Body of pancreas (tissue), 4 donors: ENCODE measurements around the gene PTPRA. TPM values are rescaled to one million over a fixed set of nuclear protein-coding genes. Genes with fewer than 3 reads are reported as not detected.

ENCODE experiments used
- ATAC-seq: fragments of 150-250 bp; one replicate; pipeline ENCODE4 v1.9.1; 2016
- DNase-seq, 4 donors: peaks; one replicate each; pipeline ENCODE4 v3.0.0-alpha.2; 2019
- H3K27ac ChIP-seq, 4 donors: fragments of 200-600 bp; sonication (generic); 1 replicate in 3 of 4; 2 replicates in 1 of 4; pipeline versions ENCODE4 v1.5.1 to v1.6.1; 2016 to 2019; ENCODE audit warnings: mild to moderate bottlenecking in 1 of 4, mixed read lengths in 1 of 4, moderate library complexity in 1 of 4
- H3K27me3 ChIP-seq, 2 donors: fragments of 200-600 bp; sonication (generic); one replicate each; pipeline ENCODE4 v1.6.0; 2016; ENCODE audit warnings: mild to moderate bottlenecking in 1 of 2
- H3K36me3 ChIP-seq, 2 donors: fragments of 200-600 bp; sonication (generic); replicated peaks in 1 of 2; 2 replicates each; pipeline ENCODE4 v1.5.1; 2016; ENCODE audit warnings: low read depth in 2 of 2; ENCODE audit not compliant: insufficient read depth in 1 of 2
- H3K4me1 ChIP-seq: fragments of 200-600 bp; sonication (generic); one replicate; pipeline ENCODE4 v1.6.0; 2016
- H3K4me3 ChIP-seq, 2 donors: fragments of 200-600 bp; sonication (generic); 1 replicate in 1 of 2; 2 replicates in 1 of 2; pipeline ENCODE4 v1.5.1; 2016 to 2019
- H3K9me3 ChIP-seq, 3 donors: fragments of 200-600 bp; sonication (generic); 1 replicate in 2 of 3; 2 replicates in 1 of 3; pipeline ENCODE4 v1.5.1; 2016
- POLR2A ChIP-seq, 3 donors: fragments of 450-650 bp; IDR thresholded peaks; one replicate each; pipeline ENCODE4 v1.6.1; 2016; ENCODE audit warnings: antibody characterized with exemption in 3 of 3, mild to moderate bottlenecking in 2 of 3
- WGBS, 2 donors: methylation state at CpG; one replicate each; pipeline ENCODE4 v1.1.5; 2017; 5-methylcytosine and 5-hydroxymethylcytosine counted together
- intact Hi-C: fragments of 100-400 bp; cut with DNase I; formaldehyde crosslinking; loops from one replicate; pipeline ENCODE4 v1.15.1; 2023
- total RNA-seq, 2 donors: library from RNA; depleted of rRNA; stranded (reverse); fragments of >200 nt; gene quantifications; one replicate each; pipeline ENCODE4 v1.1.0, GENCODE V29; 2016
- TF ChIP-seq, protein P1 (sequence below), 7 experiments: fragments of 450-650 bp in 4 of 7; fragments of 200-600 bp in 3 of 7; sonication (generic) in 3 of 7; IDR thresholded peaks; one replicate each; pipeline ENCODE4 v1.5.1; 2016 to 2019; ENCODE audit warnings: antibody characterized with exemption in 7 of 7

PTPRA gene
- total RNA-seq, 2 donors from 2014 or later = 22.3 to 24.1 TPM

DNA sequence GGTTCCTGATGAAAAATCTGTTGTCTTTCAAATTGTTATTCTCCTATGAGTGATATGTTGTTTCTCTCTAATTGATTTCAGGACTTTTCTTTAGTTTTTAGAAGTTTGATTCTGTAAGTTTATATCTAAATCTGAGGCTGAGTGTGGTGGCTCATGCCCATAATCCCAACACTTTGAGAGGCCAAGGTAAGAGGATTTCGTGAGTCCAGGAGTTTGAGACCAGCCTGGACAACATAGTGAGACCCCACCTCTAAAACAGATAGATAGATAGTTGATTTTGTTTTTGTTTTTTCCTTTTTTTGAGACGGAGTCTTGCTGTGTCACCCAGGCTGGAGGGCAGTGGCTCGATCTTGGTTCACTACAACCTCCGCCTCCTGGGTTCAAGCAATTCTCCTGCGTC lies 64.6 kb downstream of the PTPRA start:
- intact Hi-C loops = no loop called here
- Histone ChIP-seq H3K36me3 (no peaks in the 10 kb centered on the region), H3K4me1 (no peaks in the 10 kb centered on the region), H3K4me3 (no peak overlapping the region), H3K27me3 (no peaks in the 10 kb centered on the region), H3K27ac (no peak overlapping the region), H3K9me3 (no peaks in the 10 kb centered on the region)
- ATAC-seq = no peak
- 87 to 95% methylated on average over 5 of the region's 5 CpGs for WGBS, 2 donors
- TF ChIP-seq POLR2A (IDR thresholded peaks at IDR 0.05) = no peak
- TF ChIP-seq, protein P1, sequence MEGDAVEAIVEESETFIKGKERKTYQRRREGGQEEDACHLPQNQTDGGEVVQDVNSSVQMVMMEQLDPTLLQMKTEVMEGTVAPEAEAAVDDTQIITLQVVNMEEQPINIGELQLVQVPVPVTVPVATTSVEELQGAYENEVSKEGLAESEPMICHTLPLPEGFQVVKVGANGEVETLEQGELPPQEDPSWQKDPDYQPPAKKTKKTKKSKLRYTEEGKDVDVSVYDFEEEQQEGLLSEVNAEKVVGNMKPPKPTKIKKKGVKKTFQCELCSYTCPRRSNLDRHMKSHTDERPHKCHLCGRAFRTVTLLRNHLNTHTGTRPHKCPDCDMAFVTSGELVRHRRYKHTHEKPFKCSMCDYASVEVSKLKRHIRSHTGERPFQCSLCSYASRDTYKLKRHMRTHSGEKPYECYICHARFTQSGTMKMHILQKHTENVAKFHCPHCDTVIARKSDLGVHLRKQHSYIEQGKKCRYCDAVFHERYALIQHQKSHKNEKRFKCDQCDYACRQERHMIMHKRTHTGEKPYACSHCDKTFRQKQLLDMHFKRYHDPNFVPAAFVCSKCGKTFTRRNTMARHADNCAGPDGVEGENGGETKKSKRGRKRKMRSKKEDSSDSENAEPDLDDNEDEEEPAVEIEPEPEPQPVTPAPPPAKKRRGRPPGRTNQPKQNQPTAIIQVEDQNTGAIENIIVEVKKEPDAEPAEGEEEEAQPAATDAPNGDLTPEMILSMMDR (IDR thresholded peaks at IDR 0.05) = no peak
- DNase-seq = no peak

DNA sequence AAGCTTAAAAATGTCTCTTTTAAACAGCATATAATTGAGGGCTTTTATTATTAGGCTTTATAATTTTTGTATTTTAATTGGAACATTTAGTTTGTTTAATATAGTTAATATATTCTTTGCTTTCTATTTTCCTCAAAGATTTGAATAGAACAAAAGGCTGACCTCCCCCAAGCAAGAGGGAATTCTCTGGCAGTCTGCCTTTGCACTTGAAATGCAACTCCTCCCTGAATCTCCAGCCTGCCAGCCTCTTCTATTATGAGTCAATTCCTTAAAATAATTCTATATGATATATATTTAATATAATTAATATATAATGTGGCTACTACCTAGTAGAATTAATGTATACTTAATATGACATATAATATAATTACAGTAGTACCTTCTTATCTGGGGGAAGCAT lies 69.2 kb downstream of the PTPRA start:
- Histone ChIP-seq H3K9me3 (no peaks in the 10 kb centered on the region), H3K27ac (no peak overlapping the region), H3K4me3 (no peak overlapping the region), H3K27me3 (no peaks in the 10 kb centered on the region), H3K4me1 (peaks cover 5% of the 10 kb centered on the region), H3K36me3 (no peaks in the 10 kb centered on the region)
- DNase-seq = no peak
- intact Hi-C loops = no loop called here
- no peak for TF ChIP-seq POLR2A (IDR thresholded peaks at IDR 0.05)
- TF ChIP-seq, protein P1 (IDR thresholded peaks at IDR 0.05) = no peak
- no peak for ATAC-seq

DNA sequence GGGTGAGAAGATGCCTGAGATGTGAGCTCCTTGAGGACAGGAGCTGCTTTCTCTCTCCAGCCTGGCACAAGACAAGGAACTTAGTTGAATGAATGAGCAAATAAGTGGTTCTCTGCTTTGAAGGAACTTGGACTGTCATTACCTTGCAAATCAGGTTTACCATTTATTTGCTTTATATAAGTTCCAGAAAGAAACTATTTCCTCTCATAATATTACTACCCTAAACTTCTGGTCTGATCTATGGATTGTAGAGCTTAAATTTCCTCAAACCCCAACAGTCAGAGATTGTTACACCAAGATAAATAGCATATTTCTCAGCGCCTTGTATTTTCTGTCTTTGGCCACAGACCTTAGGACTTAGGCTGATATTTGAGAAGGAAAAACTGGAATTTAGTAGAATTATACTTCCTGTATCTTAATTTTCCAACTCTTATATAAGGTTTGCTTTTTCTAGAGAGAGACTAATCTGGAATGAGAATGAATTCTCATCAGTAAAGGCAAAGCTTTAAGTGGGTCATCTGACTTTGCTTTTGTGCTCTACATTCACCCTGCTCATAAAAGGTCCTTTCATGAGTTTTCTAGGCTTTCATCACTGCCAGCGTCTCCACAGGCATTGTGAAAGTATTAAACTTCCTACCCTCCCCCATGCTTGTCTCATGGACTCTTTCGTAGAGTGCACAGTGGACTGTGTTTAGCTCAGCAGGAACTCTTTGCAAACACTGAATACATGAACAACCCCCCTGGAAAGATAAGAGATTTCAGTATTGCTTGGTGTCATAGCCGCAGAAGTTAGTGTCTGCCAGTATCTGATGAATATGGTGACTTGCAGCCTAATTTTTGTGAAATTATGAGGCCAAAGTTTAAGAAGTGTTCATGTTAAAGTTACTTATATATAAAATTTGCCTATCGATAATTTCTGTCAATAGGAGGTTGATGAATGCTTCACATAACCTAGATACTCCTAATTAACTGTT lies 74.0 kb downstream of the PTPRA start:
- no peaks in the 10 kb centered on the region for H3K27me3 ChIP-seq
- H3K4me3 ChIP-seq = no peak overlapping the region
- 58 to 65% methylated on average over 5 of the region's 5 CpGs for WGBS, 2 donors
- no peaks in the 10 kb centered on the region for H3K9me3 ChIP-seq
- H3K4me1 ChIP-seq = peaks cover 5% of the 10 kb centered on the region
- TF ChIP-seq POLR2A (IDR thresholded peaks at IDR 0.05) = no peak
- TF ChIP-seq, protein P1 (IDR thresholded peaks at IDR 0.05) = no peak
- peaks cover 0 to 2% of the 10 kb centered on the region in 2 donors for H3K36me3 ChIP-seq
- H3K27ac ChIP-seq = peak overlapping the region in 3 of 4 donors; percentile 20 to 48 (median 46)
- peak in 3 of 4 donors; percentile 15 to 42 (median 18) for DNase-seq
- ATAC-seq = peak; percentile 79
- intact Hi-C loops = no loop called here

DNA sequence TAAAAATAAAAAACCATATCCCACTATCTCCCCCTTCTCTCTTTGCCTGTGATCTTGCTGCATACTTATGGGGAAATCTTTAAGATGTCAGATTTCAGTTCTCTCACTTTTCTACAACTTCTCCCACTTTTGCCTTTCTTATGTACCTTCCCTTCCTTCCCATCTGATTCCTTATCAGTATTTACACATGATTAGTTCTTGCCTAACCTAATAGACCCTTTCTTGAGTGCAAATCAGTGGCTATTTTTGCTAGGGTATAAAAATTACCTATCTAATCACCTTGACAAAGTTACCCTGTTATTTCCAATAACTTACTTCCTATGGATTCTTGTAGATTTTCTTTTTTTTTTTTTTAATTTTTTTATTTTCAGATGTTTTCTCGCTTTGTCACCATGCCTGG lies 75.7 kb downstream of the PTPRA start:
- no peaks in the 10 kb centered on the region for H3K27me3 ChIP-seq
- no peaks in the 10 kb centered on the region for H3K9me3 ChIP-seq
- H3K36me3 ChIP-seq = peaks cover 0 to 2% of the 10 kb centered on the region in 2 donors
- no peak for ATAC-seq
- H3K4me1 ChIP-seq = peaks cover 5% of the 10 kb centered on the region
- TF ChIP-seq, protein P1 (IDR thresholded peaks at IDR 0.05) = no peak
- TF ChIP-seq POLR2A (IDR thresholded peaks at IDR 0.05) = no peak
- WGBS, 2 donors = 93 to 96% methylated on average over 1 of the region's 1 CpG
- intact Hi-C loops = no loop called here
- H3K4me3 ChIP-seq = no peak overlapping the region
- no peak overlapping the region for H3K27ac ChIP-seq
- no peak for DNase-seq
